Mesodermal cell (in vitro differentiated cells): Measurements from ENCODE around the gene ANG. TPM values are rescaled to one million over a fixed set of nuclear protein-coding genes. Genes with fewer than 3 reads are reported as not detected.
"Not testable (repeated sequence)": the region's sequence is repeated elsewhere in the genome, so short reads cannot be mapped to it uniquely, and the experiment has no call there.

ENCODE experiments used
- H3K27ac ChIP-seq: 2 replicates; pipeline ENCODE4 v1.7.0; 2013; ENCODE audit warnings: mild to moderate bottlenecking, low read depth, low read length, moderate library complexity; ENCODE audit not compliant: severe bottlenecking
- H3K36me3 ChIP-seq: 2 replicates; pipeline ENCODE4 v1.7.1; 2013; ENCODE audit warnings: mild to moderate bottlenecking, low read length, moderate library complexity; ENCODE audit not compliant: control insufficient read depth, insufficient read depth
- H3K4me1 ChIP-seq: one replicate; pipeline ENCODE4 v1.7.1; 2013; ENCODE audit warnings: mild to moderate bottlenecking, low read length; ENCODE audit not compliant: insufficient read depth, control insufficient read depth, poor library complexity, severe bottlenecking
- H3K4me3 ChIP-seq: 2 replicates; pipeline ENCODE4 v1.7.0; 2013; ENCODE audit warnings: low read length, control low read depth, mild to moderate bottlenecking; ENCODE audit not compliant: insufficient read depth, poor library complexity, severe bottlenecking; ENCODE audit errors: extremely low read depth
- H3K9me3 ChIP-seq: 2 replicates; pipeline ENCODE4 v1.7.1; 2013; ENCODE audit warnings: mild to moderate bottlenecking, low read length, moderate library complexity; ENCODE audit not compliant: control insufficient read depth
- WGBS, 2 experiments: methylation state at CpG; one replicate each; pipeline ENCODE4 v1.1.5; 2013; ENCODE audit warnings: missing lambda C conversion rate in 2 of 2; ENCODE audit not compliant: insufficient coverage in 2 of 2; 5-methylcytosine and 5-hydroxymethylcytosine counted together
- polyA plus RNA-seq, 2 experiments: library from polyadenylated mRNA; stranded (reverse); fragments of 50-300 nt; gene quantifications; one replicate each; pipeline ENCODE4 v1.2.3, GENCODE V29; 2013

The ANG gene
- polyA plus RNA-seq (2013, experiment 1 of 2) = 5.7 TPM
- 5.8 TPM for polyA plus RNA-seq (2013, experiment 2 of 2)

- Histone ChIP-seq H3K9me3 (no peaks in the 10 kb centered on the region), H3K4me3 (no peak within 1 kb of the TSS), H3K4me1 (no peaks in the 10 kb centered on the region), H3K36me3 (no peaks in the 10 kb centered on the region), H3K27ac (no peak within 1 kb of the TSS)
- WGBS, 2 experiments = 64 to 75% methylated on average over 4 to 7 of the region's 7 CpGs
These were observed at the start of gene ANG for GRCh38 chr14:20688167-20688839. ANG (plus strand) TSS chr14:20688764; CDS start chr14:20693565, 4,801 bp downstream.

- WGBS, 2 experiments = 82 to 100% methylated on average over 2 of the region's 2 CpGs
- no peak within 1 kb of the TSS for H3K4me3 ChIP-seq
These were observed 47.0 kb upstream of the ANG start, which contains the start of gene OR6S1 for GRCh38 chr14:20641591-20641990. OR6S1 (minus strand) TSS chr14:20641691; CDS start chr14:20641691, 0 bp downstream.

GRCh38 chr14:20642182-20642581, 46.4 kb upstream of the ANG start:
- WGBS, 2 experiments = 97 to 100% methylated on average over 5 of the region's 7 CpGs
- Histone ChIP-seq H3K27ac (no peak overlapping the region), H3K4me1 (peaks cover 10% of the 10 kb centered on the region), H3K36me3 (no peaks in the 10 kb centered on the region), H3K4me3 (no peak overlapping the region), H3K9me3 (no peaks in the 10 kb centered on the region)

More at GRCh38 chr14:20641591-20641990, 47.0 kb upstream of the ANG start, which contains the start of gene OR6S1:
- Histone ChIP-seq H3K4me1 (peaks cover 10% of the 10 kb centered on the region), H3K9me3 (no peaks in the 10 kb centered on the region), H3K36me3 (no peaks in the 10 kb centered on the region), H3K27ac (no peak within 1 kb of the TSS)

- not testable (repeated sequence) for H3K9me3 ChIP-seq, H3K4me1 ChIP-seq, H3K27ac ChIP-seq, H3K36me3 ChIP-seq, H3K4me3 ChIP-seq
- WGBS, 2 experiments = no CpG with 5 or more reads among the region's 3 CpGs
These were observed 45.8 kb upstream of the ANG start for GRCh38 chr14:20642755-20643154.

GRCh38 chr14:20644520-20644919, 44.0 kb upstream of the ANG start:
- H3K27ac ChIP-seq = no peak overlapping the region
- H3K9me3 ChIP-seq = no peaks in the 10 kb centered on the region
- H3K36me3 ChIP-seq = no peaks in the 10 kb centered on the region
- peaks cover 10% of the 10 kb centered on the region for H3K4me1 ChIP-seq
- no peak overlapping the region for H3K4me3 ChIP-seq
- WGBS, 2 experiments = no CpG with 5 or more reads among the region's 2 CpGs

GRCh38 chr14:20645481-20645880, 43.1 kb upstream of the ANG start:
- Histone ChIP-seq H3K4me3 (no peak overlapping the region), H3K27ac (no peak overlapping the region), H3K36me3 (no peaks in the 10 kb centered on the region), H3K9me3 (no peaks in the 10 kb centered on the region), H3K4me1 (peaks cover 10% of the 10 kb centered on the region)
- no CpG with 5 or more reads among the region's 1 CpG for WGBS, 2 experiments

- H3K4me3 ChIP-seq = peak overlapping the region; percentile 46
- H3K9me3 ChIP-seq = no peaks in the 10 kb centered on the region
- H3K4me1 ChIP-seq = no peaks in the 10 kb centered on the region
- H3K27ac ChIP-seq = no peak overlapping the region
- 1 to 2% methylated on average over 18 to 25 of the region's 39 CpGs for WGBS, 2 experiments
- H3K36me3 ChIP-seq = no peaks in the 10 kb centered on the region
These were observed 35.3 kb upstream of the ANG start for GRCh38 chr14:20652996-20653975.

GRCh38 chr14:20655851-20656250, 32.7 kb upstream of the ANG start:
- WGBS, 2 experiments = 86 to 100% methylated on average over 2 of the region's 4 CpGs
- H3K36me3 ChIP-seq = no peaks in the 10 kb centered on the region
- H3K4me3 ChIP-seq = no peak overlapping the region
- H3K4me1 ChIP-seq = no peaks in the 10 kb centered on the region
- H3K27ac ChIP-seq = no peak overlapping the region
- no peaks in the 10 kb centered on the region for H3K9me3 ChIP-seq

- no peak overlapping the region for H3K4me3 ChIP-seq
- H3K36me3 ChIP-seq = no peaks in the 10 kb centered on the region
- H3K27ac ChIP-seq = no peak overlapping the region
- 78 to 79% methylated on average over 3 of the region's 4 CpGs for WGBS, 2 experiments
- no peaks in the 10 kb centered on the region for H3K9me3 ChIP-seq
- H3K4me1 ChIP-seq = no peaks in the 10 kb centered on the region
These were observed 32.3 kb upstream of the ANG start for GRCh38 chr14:20656274-20656673.

GRCh38 chr14:20657216-20658211, 31.1 kb upstream of the ANG start:
- H3K36me3 ChIP-seq = no peaks in the 10 kb centered on the region
- H3K4me3 ChIP-seq = no peak overlapping the region
- WGBS, 2 experiments = 28 to 35% methylated on average over 19 to 20 of the region's 28 CpGs
- H3K9me3 ChIP-seq = no peaks in the 10 kb centered on the region
- no peaks in the 10 kb centered on the region for H3K4me1 ChIP-seq
- no peak overlapping the region for H3K27ac ChIP-seq
